Psoas muscle (tissue), 8 donors: ENCODE data around the gene CLSTN2. TPM values are rescaled to one million over a fixed set of nuclear protein-coding genes. Genes with fewer than 3 reads are reported as not detected.

Source experiments
- ATAC-seq, 4 donors: fragments of 200-7000 bp; cut with Tn5 transposase; one replicate each; pipeline ENCODE4 v1.9.1; 2020; ENCODE audit warnings: moderate library complexity in 3 of 4, mild to moderate bottlenecking in 2 of 4
- DNase-seq, 2 donors: peaks; one replicate each; pipeline ENCODE4 v3.0.0-alpha.2; 2020
- H3K27ac ChIP-seq: fragments of 200-600 bp; one replicate; pipeline ENCODE4 v1.8.0; 2022
- H3K27me3 ChIP-seq, 3 donors: fragments of 200-600 bp in 1 of 3; one replicate each; pipeline versions ENCODE4 v1.6.1 to v1.8.0; 2013 to 2022; ENCODE audit warnings: low read length in 2 of 3, mild to moderate bottlenecking in 2 of 3, moderate library complexity in 1 of 3; ENCODE audit not compliant: insufficient read depth in 3 of 3
- H3K36me3 ChIP-seq, 2 donors: fragments of 200-600 bp in 1 of 2; one replicate each; pipeline versions ENCODE4 v1.6.1 to v1.8.0; 2013 to 2022; ENCODE audit warnings: low read depth in 1 of 2, mild to moderate bottlenecking in 1 of 2, moderate library complexity in 1 of 2; ENCODE audit not compliant: insufficient read depth in 1 of 2
- H3K4me1 ChIP-seq: fragments of 200-600 bp; one replicate; pipeline ENCODE4 v1.8.0; 2022
- H3K4me3 ChIP-seq: fragments of 200-600 bp; one replicate; pipeline ENCODE4 v1.8.0; 2022; ENCODE audit warnings: mild to moderate bottlenecking
- H3K9me3 ChIP-seq: fragments of 200-600 bp; one replicate; pipeline ENCODE4 v1.8.0; 2022
- CTCF ChIP-seq: fragments of 200-600 bp; IDR thresholded peaks from one replicate; pipeline ENCODE4 v1.8.0; 2022; ENCODE audit warnings: antibody characterized with exemption
- WGBS, 3 donors: extraction: QIAGEN DNeasy Blood & Tissue Kit; methylation state at CpG; one replicate each; pipeline versions ENCODE4 v1.1.6 to v1.1.7; 2013; 5-methylcytosine and 5-hydroxymethylcytosine counted together
- intact Hi-C, 2 donors: fragments of 100-400 bp; cut with DNase I; formaldehyde crosslinking; loops; one replicate each; pipeline versions ENCODE4 v1.11.0 to v1.14.2; 2022
- polyA plus RNA-seq, 3 donors: library from polyadenylated mRNA; stranded (reverse); fragments of 200-250 nt; gene quantifications; one replicate each; pipeline ENCODE4 v1.2.3, GENCODE V29; 2013
- total RNA-seq, 4 donors: library from RNA; stranded (reverse); fragmentation: NEBNext Ultra II Directional in 2 of 4; extraction: Animal tissue kit (Norgen Biotek cat#: 25700) in 2 of 4; gene quantifications; one replicate each; pipeline versions ENCODE4 v1.2.1 to v1.2.4, GENCODE V29; 2021 to 2023
- donor health status: healthy with polysubstance abuse.
- donor health status: DM: no; HTN: no; CAD: no; lungs with moderate emphysema.
- donor health status: Bipolar disorder and iron deficiency.
- donor health status: healthy.
- donor health status: DM: yes; HTN: yes; CAD: no.
- donor health status: DM: no; HTN: no; CAD: no.
- donor health status: DM: no; HTN: no; CAD: no.
- donor health status: DM: yes; HTN: yes; CAD: no.

Gene CLSTN2
- total and polyA plus RNA-seq, 7 donors = 0.24 to 5.0 (median 1.5) TPM

- WGBS, 3 donors = 65 to 70% (median 69%) methylated on average over 2 of the region's 2 CpGs
- intact Hi-C loops = no loop called here
- no peak overlapping the region for H3K4me3 ChIP-seq
- no peak overlapping the region for H3K27ac ChIP-seq
- no peaks in the 10 kb centered on the region for H3K4me1 ChIP-seq
- DNase-seq = no peak
- H3K9me3 ChIP-seq = no peaks in the 10 kb centered on the region
- H3K36me3 ChIP-seq = no peaks in the 10 kb centered on the region
- TF ChIP-seq CTCF = no peak
- H3K27me3 ChIP-seq = no peaks in the 10 kb centered on the region
- no peak for ATAC-seq
Measured at GRCh38 chr3:140223631-140224030, 288.6 kb downstream of the CLSTN2 start.

GRCh38 chr3:140224307-140224706 lies 289.3 kb downstream of the CLSTN2 start:
- Histone ChIP-seq H3K27me3 (no peaks in the 10 kb centered on the region), H3K9me3 (no peaks in the 10 kb centered on the region), H3K36me3 (no peaks in the 10 kb centered on the region), H3K27ac (no peak overlapping the region), H3K4me3 (no peak overlapping the region), H3K4me1 (no peaks in the 10 kb centered on the region)
- no peak for DNase-seq
- TF ChIP-seq CTCF = no peak
- 81 to 88% (median 87%) methylated on average over 1 of the region's 1 CpG for WGBS, 3 donors
- no peak for ATAC-seq
- intact Hi-C loops = no loop called here

GRCh38 chr3:140225996-140226395 lies 291.0 kb downstream of the CLSTN2 start:
- Histone ChIP-seq H3K27ac (no peak overlapping the region), H3K4me3 (no peak overlapping the region), H3K9me3 (no peaks in the 10 kb centered on the region), H3K27me3 (no peaks in the 10 kb centered on the region), H3K4me1 (no peaks in the 10 kb centered on the region), H3K36me3 (no peaks in the 10 kb centered on the region)
- intact Hi-C loops = no loop called here
- TF ChIP-seq CTCF = no peak
- no peak for ATAC-seq
- DNase-seq = no peak

GRCh38 chr3:140233702-140234101 lies 298.7 kb downstream of the CLSTN2 start:
- Histone ChIP-seq H3K27ac (no peak overlapping the region), H3K9me3 (no peaks in the 10 kb centered on the region), H3K4me3 (no peak overlapping the region), H3K4me1 (no peaks in the 10 kb centered on the region), H3K36me3 (no peaks in the 10 kb centered on the region), H3K27me3 (no peaks in the 10 kb centered on the region)
- WGBS, 3 donors = 68 to 77% (median 75%) methylated on average over 1 of the region's 1 CpG
- DNase-seq (no peak), ATAC-seq (no peak)
- intact Hi-C loops = no loop called here
- TF ChIP-seq CTCF = no peak

- no peak overlapping the region for H3K4me3 ChIP-seq
- H3K27ac ChIP-seq = no peak overlapping the region
- no peaks in the 10 kb centered on the region for H3K9me3 ChIP-seq
- 65 to 78% (median 71%) methylated on average over 4 of the region's 4 CpGs for WGBS, 3 donors
- ATAC-seq = no peak
- H3K36me3 ChIP-seq = no peaks in the 10 kb centered on the region
- H3K4me1 ChIP-seq = no peaks in the 10 kb centered on the region
- no peak for DNase-seq
- no peak for TF ChIP-seq CTCF
- intact Hi-C loops = no loop called here
- no peaks in the 10 kb centered on the region for H3K27me3 ChIP-seq
Measured at GRCh38 chr3:140234256-140234655, 299.3 kb downstream of the CLSTN2 start.
